OCI-LY3 (cell line): ENCODE measurements around the gene EGFL7.

ENCODE experiments used
- CTCF ChIP-seq: fragments of 200-600, 300-600 bp; sonication (generic); IDR thresholded peaks from 2 replicates; pipeline ENCODE4 v1.5.1; 2014; ENCODE audit warnings: antibody characterized with exemption, low read length, low read depth
- EZH2phosphoT487 ChIP-seq: fragments of 200-600 bp; shearing (Covaris generic); IDR thresholded peaks from 2 replicates; pipeline ENCODE4 v1.6.1; 2018; ENCODE audit warnings: antibody characterized with exemption, mixed run types, low read depth

- TF ChIP-seq CTCF (no peak), EZH2phosphoT487 (no peak)
Measured at GRCh38 chr9:136707011-136707410, 44.3 kb downstream of the EGFL7 start.
